Cardiac muscle cell (in vitro differentiated cells and primary cell): ENCODE data around the gene CCDC85A. TPM values are rescaled to one million over a fixed set of nuclear protein-coding genes. Genes with fewer than 3 reads are reported as not detected.

Experiments
- DNase-seq, 2 donors: peaks; one replicate each; pipeline versions ENCODE4 v3.0.0 to v3.0.0-alpha.2; 2010 to 2017; ENCODE audit warnings: low read depth in 1 of 2, low spot score in 1 of 2
- H3K27ac ChIP-seq: fragments of 200-600 bp; sonication (generic); 2 replicates; pipeline ENCODE4 v1.5.1; 2016
- H3K27me3 ChIP-seq: fragments of 200-600 bp; sonication (generic); 2 replicates; pipeline ENCODE4 v1.6.0; 2016; ENCODE audit warnings: control low read depth
- H3K36me3 ChIP-seq: fragments of 200-600 bp; sonication (generic); 2 replicates; pipeline ENCODE4 v1.5.1; 2016; ENCODE audit warnings: control low read depth
- H3K4me1 ChIP-seq: fragments of 200-600 bp; sonication (generic); 2 replicates; pipeline ENCODE4 v1.8.1; 2017; ENCODE audit warnings: low read depth, mild to moderate bottlenecking, mixed run types
- H3K4me3 ChIP-seq: fragments of 200-600 bp; sonication (generic); 2 replicates; pipeline ENCODE4 v1.5.1; 2016; ENCODE audit warnings: mild to moderate bottlenecking
- H3K9me3 ChIP-seq: fragments of 200-600 bp; sonication (generic); 2 replicates; pipeline ENCODE4 v1.5.1; 2017; ENCODE audit warnings: low read depth, mild to moderate bottlenecking, control low read depth
- CTCF ChIP-seq: IDR thresholded peaks from 2 replicates; pipeline ENCODE4 v1.5.1; 2012; ENCODE audit warnings: low read depth, mild to moderate bottlenecking, low read length
- polyA plus RNA-seq: library from polyadenylated mRNA; unstranded; fragments of >200 nt; fragmentation: Nextera tagmentation; extraction: Ambion mirVana; gene quantifications from 2 replicates; pipeline ENCODE4 v1.2.1, GENCODE V29; 2016
- total RNA-seq: library from RNA; depleted of rRNA; stranded (reverse); fragments of >200 nt; gene quantifications from 2 replicates; pipeline ENCODE4 v1.2.3, GENCODE V29; 2016

CCDC85A gene
- total and polyA plus RNA-seq, 2 experiments from 2014 or later: 3.9 to 8.1 TPM

- peaks cover 17% of the 10 kb centered on the region for H3K4me1 ChIP-seq
- no peak overlapping the region for H3K4me3 ChIP-seq
- H3K27ac ChIP-seq: no peak overlapping the region
- no peaks in the 10 kb centered on the region for H3K9me3 ChIP-seq
- no peaks in the 10 kb centered on the region for H3K36me3 ChIP-seq
- no peaks in the 10 kb centered on the region for H3K27me3 ChIP-seq
- DNase-seq: no peak
- TF ChIP-seq CTCF: no peak
These were observed 151.3 kb downstream of the CCDC85A start for GRCh38 chr2:56335101-56335500.

- Histone ChIP-seq H3K36me3 (no peaks in the 10 kb centered on the region), H3K4me1 (peaks cover 17% of the 10 kb centered on the region), H3K9me3 (no peaks in the 10 kb centered on the region), H3K27ac (no peak overlapping the region), H3K4me3 (no peak overlapping the region), H3K27me3 (no peaks in the 10 kb centered on the region)
- no peak for DNase-seq
- no peak for TF ChIP-seq CTCF
These were observed 153.6 kb downstream of the CCDC85A start for GRCh38 chr2:56337342-56337741.

- H3K4me3 ChIP-seq: no peak overlapping the region
- no peak overlapping the region for H3K27ac ChIP-seq
- H3K27me3 ChIP-seq: no peaks in the 10 kb centered on the region
- no peaks in the 10 kb centered on the region for H3K9me3 ChIP-seq
- TF ChIP-seq CTCF: no peak
- H3K4me1 ChIP-seq: peaks cover 16% of the 10 kb centered on the region
- H3K36me3 ChIP-seq: no peaks in the 10 kb centered on the region
- no peak for DNase-seq
These were observed 154.4 kb downstream of the CCDC85A start for GRCh38 chr2:56338232-56338631.

- H3K27ac ChIP-seq: no peak overlapping the region
- H3K36me3 ChIP-seq: no peaks in the 10 kb centered on the region
- no peaks in the 10 kb centered on the region for H3K27me3 ChIP-seq
- H3K4me1 ChIP-seq: peaks cover 11% of the 10 kb centered on the region
- H3K9me3 ChIP-seq: no peaks in the 10 kb centered on the region
- DNase-seq: no peak
- H3K4me3 ChIP-seq: no peak overlapping the region
- no peak for TF ChIP-seq CTCF
These were observed 161.0 kb downstream of the CCDC85A start for GRCh38 chr2:56344771-56345170.

GRCh38 chr2:56347881-56348280 is 164.1 kb downstream of the CCDC85A start:
- no peak for TF ChIP-seq CTCF
- Histone ChIP-seq H3K27ac (no peak overlapping the region), H3K27me3 (no peaks in the 10 kb centered on the region), H3K4me3 (no peak overlapping the region), H3K9me3 (no peaks in the 10 kb centered on the region), H3K4me1 (peaks cover 11% of the 10 kb centered on the region), H3K36me3 (no peaks in the 10 kb centered on the region)
- DNase-seq: no peak
